HCT116 (cell line): Measurements from ENCODE around the gene LAMA4. TPM values are rescaled to one million over a fixed set of nuclear protein-coding genes. Genes with fewer than 3 reads are reported as not detected.

Experiments
- ATAC-seq: fragments of 200-7000 bp; cut with Tn5 transposase; 2 replicates; pipeline ENCODE4 v1.9.1; 2020; ENCODE audit warnings: mild to moderate bottlenecking, moderate library complexity
- BruUV-seq: library from RNA; stranded (reverse); fragments of 400-500 nt; replicated peaks from 2 replicates; lab custom pipeline; 2021; lab: Mats Ljungman, UMichigan
- CTCF ChIA-PET: fragments of 300-600 bp; sonication (Branson Sonifier 250); formaldehyde crosslinking; loops from one replicate; lab custom pipeline; 2021; ENCODE audit warnings: antibody characterized with exemption; lab: Charles Lee
- POLR2A ChIA-PET: fragments of 300-600, 350-600 bp; sonication (Branson Sonifier 250); formaldehyde crosslinking; loops from one replicate; lab custom pipeline; 2021; ENCODE audit warnings: antibody characterized with exemption; lab: Charles Lee
- RAD21 ChIA-PET, 2 experiments: fragments of 300-600 bp; sonication (Branson Sonifier 250); formaldehyde crosslinking; loops; one replicate each; lab custom pipeline; 2023; ENCODE audit warnings: low total read pairs in 2 of 2; ENCODE audit not compliant: uncharacterized antibody in 2 of 2, unreplicated experiment in 2 of 2, low non-redundant PET in 1 of 2; lab: Charles Lee
- DNase-seq: peaks from one replicate; pipeline ENCODE4 v3.0.0-alpha.2; 2010; ENCODE audit warnings: low read depth, low spot score
- H2AFZ ChIP-seq: fragments of 200-600 bp; shearing (Covaris generic), sonication (generic); 2 replicates; pipeline ENCODE4 v1.6.1; 2017; ENCODE audit warnings: low read depth, mixed run types, mixed read lengths, antibody characterized with exemption, low read length; ENCODE audit not compliant: poor library complexity, severe bottlenecking
- H3K27ac ChIP-seq: 2 replicates; pipeline ENCODE4 v1.5.1; 2012; ENCODE audit warnings: low read depth, low read length
- H3K27me3 ChIP-seq: fragments of 200-600 bp; sonication (generic); 2 replicates; pipeline ENCODE4 v1.6.1; 2016; ENCODE audit warnings: mixed run types, low read length, mixed read lengths; ENCODE audit not compliant: insufficient read depth
- H3K36me3 ChIP-seq, 2 experiments: fragments of 200-500 bp in 1 of 2; fragments of 200-600 bp in 1 of 2; sonication (Bioruptor generic) in 1 of 2; sonication (generic) in 1 of 2; 2 replicates each; pipeline versions ENCODE4 v1.5.1 to v1.6.1; 2014 to 2016; ENCODE audit warnings: low read length in 2 of 2, inconsistent platforms in 1 of 2, mixed read lengths in 1 of 2, mixed run types in 1 of 2; ENCODE audit not compliant: insufficient read depth in 2 of 2, control insufficient read depth in 1 of 2
- H3K4me1 ChIP-seq, 2 experiments: fragments of 200-600 bp in 1 of 2; sonication (generic) in 1 of 2; 2 replicates each; pipeline versions ENCODE4 v1.5.1 to v1.6.1; 2012 to 2017; ENCODE audit warnings: low read length in 2 of 2, inconsistent platforms in 1 of 2, mild to moderate bottlenecking in 1 of 2, mixed read lengths in 1 of 2, mixed run types in 1 of 2, moderate library complexity in 1 of 2; ENCODE audit not compliant: insufficient read depth in 2 of 2, control insufficient read depth in 1 of 2
- H3K4me2 ChIP-seq: fragments of 200-600 bp; sonication (generic); 2 replicates; pipeline ENCODE4 v1.6.1; 2017; ENCODE audit warnings: mixed run types, low read length, mixed read lengths
- H3K4me3 ChIP-seq, 2 experiments: fragments of 200-600 bp in 1 of 2; sonication (generic) in 1 of 2; replicated peaks in 1 of 2; 2 replicates each; pipeline ENCODE4 v1.5.1; 2011 to 2016; ENCODE audit warnings: low read length in 2 of 2, control low read depth in 1 of 2, low read depth in 1 of 2, mild to moderate bottlenecking in 1 of 2, mixed read lengths in 1 of 2, mixed run types in 1 of 2
- H3K79me2 ChIP-seq: fragments of 200-600 bp; sonication (generic); 2 replicates; pipeline ENCODE4 v1.6.1; 2017; ENCODE audit warnings: mild to moderate bottlenecking, mixed run types, low read length, moderate library complexity, mixed read lengths; ENCODE audit not compliant: insufficient read depth
- H3K9ac ChIP-seq: fragments of 200-600 bp; sonication (generic); 2 replicates; pipeline ENCODE4 v1.6.1; 2016; ENCODE audit warnings: low read length, mixed read lengths
- H3K9me2 ChIP-seq: fragments of 200-600 bp; sonication (generic), shearing (Covaris generic); 2 replicates; pipeline ENCODE4 v1.6.1; 2017; ENCODE audit warnings: mixed run types, mild to moderate bottlenecking, moderate library complexity; ENCODE audit not compliant: insufficient read depth
- H3K9me3 ChIP-seq, 2 experiments: fragments of 200-500 bp in 1 of 2; fragments of 200-600 bp in 1 of 2; sonication (Bioruptor generic) in 1 of 2; sonication (generic) in 1 of 2; 2 replicates each; pipeline ENCODE4 v1.6.1; 2014 to 2017; ENCODE audit warnings: low read length in 2 of 2, mixed read lengths in 2 of 2, inconsistent platforms in 1 of 2, low read depth in 1 of 2, mild to moderate bottlenecking in 1 of 2, mixed run types in 1 of 2, moderate library complexity in 1 of 2; ENCODE audit not compliant: control insufficient read depth in 1 of 2, insufficient read depth in 1 of 2
- H4K20me1 ChIP-seq: fragments of 200-600 bp; sonication (generic), shearing (Covaris generic); 2 replicates; pipeline ENCODE4 v1.6.1; 2017; ENCODE audit warnings: mixed run types, mild to moderate bottlenecking, moderate library complexity; ENCODE audit not compliant: insufficient read depth
- CEBPB ChIP-seq: IDR thresholded peaks from 2 replicates; pipeline ENCODE4 v1.6.1; 2012; ENCODE audit warnings: low read depth
- EGR1 ChIP-seq: IDR thresholded peaks from 2 replicates; pipeline ENCODE4 v1.6.1; 2012; ENCODE audit warnings: low read depth
- ELF1 ChIP-seq: IDR thresholded peaks from 2 replicates; pipeline ENCODE4 v1.6.1; 2012; ENCODE audit warnings: low read depth, borderline replicate concordance
- EZH2phosphoT487 ChIP-seq: fragments of 200-600 bp; IDR thresholded peaks from 2 replicates; pipeline ENCODE4 v1.6.1; 2018; ENCODE audit warnings: antibody characterized with exemption, borderline replicate concordance
- FOSL1 ChIP-seq: IDR thresholded peaks from 2 replicates; pipeline ENCODE4 v1.6.1; 2012; ENCODE audit warnings: low read depth
- JUND ChIP-seq: IDR thresholded peaks from 2 replicates; pipeline ENCODE4 v1.6.1; 2012
- POLR2A ChIP-seq: IDR thresholded peaks from 2 replicates; pipeline ENCODE4 v1.7.0; 2011; ENCODE audit warnings: borderline replicate concordance; ENCODE audit not compliant: insufficient read depth, insufficient read length; ENCODE audit errors: extremely low read depth
- RAD21 ChIP-seq: IDR thresholded peaks from 2 replicates; pipeline ENCODE4 v1.6.1; 2012; ENCODE audit warnings: low read depth, mild to moderate bottlenecking
- SP1 ChIP-seq: IDR thresholded peaks from 2 replicates; pipeline ENCODE4 v1.6.1; 2012; ENCODE audit warnings: low read depth
- YY1 ChIP-seq: IDR thresholded peaks from 2 replicates; pipeline ENCODE4 v1.6.1; 2011; ENCODE audit warnings: low read length, low read depth, moderate library complexity, mild to moderate bottlenecking; ENCODE audit not compliant: insufficient replicate concordance; ENCODE audit errors: extremely low read depth
- ZNF274 ChIP-seq: fragments of 200-500 bp; sonication (Bioruptor generic); IDR thresholded peaks from 2 replicates; pipeline ENCODE4 v1.6.1; 2014; ENCODE audit warnings: mild to moderate bottlenecking, low read depth, low read length, inconsistent platforms
- intact Hi-C: fragments of 100-400 bp; cut with micrococcal nuclease; formaldehyde crosslinking; loops from 2 replicates; pipeline ENCODE4 v1.10.0; 2022
- total RNA-seq: library from RNA; stranded (reverse); gene quantifications from one replicate; pipeline ENCODE4 v1.2.1, GENCODE V29; 2021; ENCODE audit not compliant: unreplicated experiment
- TF ChIP-seq, protein P1 (sequence below): IDR thresholded peaks from 2 replicates; pipeline ENCODE4 v1.6.1; 2011; ENCODE audit warnings: mild to moderate bottlenecking, low read length, moderate library complexity; ENCODE audit not compliant: insufficient replicate concordance; ENCODE audit errors: extremely low read depth
- TF ChIP-seq, protein P2 (sequence below): IDR thresholded peaks from 2 replicates; pipeline ENCODE4 v1.6.1; 2012
- TF ChIP-seq, protein P3 (sequence below), 3 experiments: fragments of 200-600 bp in 1 of 3; sonication (generic) in 1 of 3; IDR thresholded peaks in 2 of 3; conservative IDR thresholded peaks in 1 of 3; 2 replicates each; pipeline ENCODE4 v1.5.1; 2012 to 2017; ENCODE audit warnings: low read depth in 2 of 3, low read length in 2 of 3, antibody characterized with exemption in 1 of 3, borderline replicate concordance in 1 of 3, control low read depth in 1 of 3, mild to moderate bottlenecking in 1 of 3, mixed read lengths in 1 of 3, mixed run types in 1 of 3, moderate library complexity in 1 of 3; ENCODE audit not compliant: insufficient read depth in 1 of 3
- TF ChIP-seq, protein P4 (sequence below): IDR thresholded peaks from 2 replicates; pipeline ENCODE4 v1.6.1; 2012; ENCODE audit warnings: low read depth

LAMA4 gene
- total RNA-seq, 1 experiment from 2014 or later: 2.2 TPM

DNA sequence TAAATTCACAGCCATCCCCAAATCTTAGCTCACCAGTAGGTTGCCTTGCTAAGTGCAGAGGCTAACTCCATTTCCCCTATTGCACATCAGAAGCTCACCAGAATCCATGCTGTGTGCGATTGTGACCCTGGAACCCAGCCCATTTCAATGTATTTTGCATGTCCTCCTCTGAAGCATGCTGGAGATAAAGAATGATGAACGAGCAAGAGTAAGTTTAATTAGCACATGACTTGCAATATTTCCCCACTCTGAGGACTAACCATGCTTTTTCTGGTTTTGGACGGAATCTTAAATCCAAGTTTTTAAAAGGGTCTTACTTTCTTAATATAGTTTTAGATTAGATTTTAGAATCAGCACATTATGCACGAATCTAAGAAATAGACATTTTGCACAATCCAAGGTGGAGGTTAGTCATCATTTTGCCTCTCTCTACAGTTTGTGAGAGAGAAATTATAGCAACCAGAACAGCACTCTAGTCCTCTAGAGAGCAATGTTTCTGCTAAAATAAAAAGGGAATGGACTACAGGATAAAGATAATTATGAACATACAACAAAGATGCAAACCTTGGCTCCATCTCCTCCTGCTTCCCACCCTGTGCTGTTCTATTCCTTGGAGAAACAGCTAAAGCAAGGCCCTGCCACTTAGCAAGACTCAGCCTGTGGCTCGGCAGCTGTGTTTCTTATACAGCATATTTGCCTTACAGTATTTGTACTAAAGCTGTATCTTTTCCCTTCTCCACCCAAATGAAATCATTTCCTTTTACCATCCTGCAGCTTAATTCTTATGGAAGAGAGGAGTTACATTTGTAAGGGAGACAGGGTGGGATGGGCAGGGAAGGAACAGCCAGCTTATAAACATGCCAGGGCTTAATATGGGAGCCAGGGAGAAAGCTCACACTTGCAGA is 24.9 kb upstream of the LAMA4 start:
- POLR2A ChIA-PET: no interaction called here

More for the DNA sequence above, 24.9 kb upstream of the LAMA4 start:
- peaks cover 0 to 6% of the 10 kb centered on the region in 2 experiments; a peak in 1 of 4 replicates for H3K4me1 ChIP-seq
- TF ChIP-seq, protein P1, sequence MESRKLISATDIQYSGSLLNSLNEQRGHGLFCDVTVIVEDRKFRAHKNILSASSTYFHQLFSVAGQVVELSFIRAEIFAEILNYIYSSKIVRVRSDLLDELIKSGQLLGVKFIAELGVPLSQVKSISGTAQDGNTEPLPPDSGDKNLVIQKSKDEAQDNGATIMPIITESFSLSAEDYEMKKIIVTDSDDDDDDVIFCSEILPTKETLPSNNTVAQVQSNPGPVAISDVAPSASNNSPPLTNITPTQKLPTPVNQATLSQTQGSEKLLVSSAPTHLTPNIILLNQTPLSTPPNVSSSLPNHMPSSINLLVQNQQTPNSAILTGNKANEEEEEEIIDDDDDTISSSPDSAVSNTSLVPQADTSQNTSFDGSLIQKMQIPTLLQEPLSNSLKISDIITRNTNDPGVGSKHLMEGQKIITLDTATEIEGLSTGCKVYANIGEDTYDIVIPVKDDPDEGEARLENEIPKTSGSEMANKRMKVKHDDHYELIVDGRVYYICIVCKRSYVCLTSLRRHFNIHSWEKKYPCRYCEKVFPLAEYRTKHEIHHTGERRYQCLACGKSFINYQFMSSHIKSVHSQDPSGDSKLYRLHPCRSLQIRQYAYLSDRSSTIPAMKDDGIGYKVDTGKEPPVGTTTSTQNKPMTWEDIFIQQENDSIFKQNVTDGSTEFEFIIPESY: no peak
- TF ChIP-seq ELF1 (no peak), RAD21 (no peak), JUND (no peak), SP1 (no peak), FOSL1 (no peak), EGR1 (no peak), CEBPB (no peak), ZNF274 (no peak), YY1 (no peak), EZH2phosphoT487 (no peak), POLR2A (no peak)
- TF ChIP-seq, protein P2, sequence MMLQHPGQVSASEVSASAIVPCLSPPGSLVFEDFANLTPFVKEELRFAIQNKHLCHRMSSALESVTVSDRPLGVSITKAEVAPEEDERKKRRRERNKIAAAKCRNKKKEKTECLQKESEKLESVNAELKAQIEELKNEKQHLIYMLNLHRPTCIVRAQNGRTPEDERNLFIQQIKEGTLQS: no peak
- TF ChIP-seq, protein P3, sequence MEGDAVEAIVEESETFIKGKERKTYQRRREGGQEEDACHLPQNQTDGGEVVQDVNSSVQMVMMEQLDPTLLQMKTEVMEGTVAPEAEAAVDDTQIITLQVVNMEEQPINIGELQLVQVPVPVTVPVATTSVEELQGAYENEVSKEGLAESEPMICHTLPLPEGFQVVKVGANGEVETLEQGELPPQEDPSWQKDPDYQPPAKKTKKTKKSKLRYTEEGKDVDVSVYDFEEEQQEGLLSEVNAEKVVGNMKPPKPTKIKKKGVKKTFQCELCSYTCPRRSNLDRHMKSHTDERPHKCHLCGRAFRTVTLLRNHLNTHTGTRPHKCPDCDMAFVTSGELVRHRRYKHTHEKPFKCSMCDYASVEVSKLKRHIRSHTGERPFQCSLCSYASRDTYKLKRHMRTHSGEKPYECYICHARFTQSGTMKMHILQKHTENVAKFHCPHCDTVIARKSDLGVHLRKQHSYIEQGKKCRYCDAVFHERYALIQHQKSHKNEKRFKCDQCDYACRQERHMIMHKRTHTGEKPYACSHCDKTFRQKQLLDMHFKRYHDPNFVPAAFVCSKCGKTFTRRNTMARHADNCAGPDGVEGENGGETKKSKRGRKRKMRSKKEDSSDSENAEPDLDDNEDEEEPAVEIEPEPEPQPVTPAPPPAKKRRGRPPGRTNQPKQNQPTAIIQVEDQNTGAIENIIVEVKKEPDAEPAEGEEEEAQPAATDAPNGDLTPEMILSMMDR (IDR thresholded peaks at IDR 0.05 in 2 of 3, conservative IDR thresholded peaks at IDR 0.05 in 1 of 3; ENCODE audit: borderline replicate concordance in 1 of 3, insufficient read depth in 1 of 3, low read depth in 2 of 3, low read length in 2 of 3): no peak
- TF ChIP-seq, protein P4, sequence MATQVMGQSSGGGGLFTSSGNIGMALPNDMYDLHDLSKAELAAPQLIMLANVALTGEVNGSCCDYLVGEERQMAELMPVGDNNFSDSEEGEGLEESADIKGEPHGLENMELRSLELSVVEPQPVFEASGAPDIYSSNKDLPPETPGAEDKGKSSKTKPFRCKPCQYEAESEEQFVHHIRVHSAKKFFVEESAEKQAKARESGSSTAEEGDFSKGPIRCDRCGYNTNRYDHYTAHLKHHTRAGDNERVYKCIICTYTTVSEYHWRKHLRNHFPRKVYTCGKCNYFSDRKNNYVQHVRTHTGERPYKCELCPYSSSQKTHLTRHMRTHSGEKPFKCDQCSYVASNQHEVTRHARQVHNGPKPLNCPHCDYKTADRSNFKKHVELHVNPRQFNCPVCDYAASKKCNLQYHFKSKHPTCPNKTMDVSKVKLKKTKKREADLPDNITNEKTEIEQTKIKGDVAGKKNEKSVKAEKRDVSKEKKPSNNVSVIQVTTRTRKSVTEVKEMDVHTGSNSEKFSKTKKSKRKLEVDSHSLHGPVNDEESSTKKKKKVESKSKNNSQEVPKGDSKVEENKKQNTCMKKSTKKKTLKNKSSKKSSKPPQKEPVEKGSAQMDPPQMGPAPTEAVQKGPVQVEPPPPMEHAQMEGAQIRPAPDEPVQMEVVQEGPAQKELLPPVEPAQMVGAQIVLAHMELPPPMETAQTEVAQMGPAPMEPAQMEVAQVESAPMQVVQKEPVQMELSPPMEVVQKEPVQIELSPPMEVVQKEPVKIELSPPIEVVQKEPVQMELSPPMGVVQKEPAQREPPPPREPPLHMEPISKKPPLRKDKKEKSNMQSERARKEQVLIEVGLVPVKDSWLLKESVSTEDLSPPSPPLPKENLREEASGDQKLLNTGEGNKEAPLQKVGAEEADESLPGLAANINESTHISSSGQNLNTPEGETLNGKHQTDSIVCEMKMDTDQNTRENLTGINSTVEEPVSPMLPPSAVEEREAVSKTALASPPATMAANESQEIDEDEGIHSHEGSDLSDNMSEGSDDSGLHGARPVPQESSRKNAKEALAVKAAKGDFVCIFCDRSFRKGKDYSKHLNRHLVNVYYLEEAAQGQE: no peak
- no peak overlapping the region for H3K9ac ChIP-seq
- no peaks in the 10 kb centered on the region for H4K20me1 ChIP-seq
- intact Hi-C loops: no loop called here
- H3K4me3 ChIP-seq: no peak overlapping the region
- no peaks in the 10 kb centered on the region for H3K9me2 ChIP-seq
- ATAC-seq: no peak
- no peaks in the 10 kb centered on the region for H3K36me3 ChIP-seq
- H3K79me2 ChIP-seq: no peaks in the 10 kb centered on the region
- no TSS peak for BruUV-seq
- ChIA-PET CTCF (interaction anchor here (0.7 to 1.0 kb wide), 2 partner anchors 11 to 99 kb away, joined by 3 read pairs; no protein-coding TSS in a partner anchor), RAD21 (no interaction called here)
- no peak for DNase-seq
- no peaks in the 10 kb centered on the region for H3K9me3 ChIP-seq
- H3K27me3 ChIP-seq: no peaks in the 10 kb centered on the region
- H3K4me2 ChIP-seq: no peak overlapping the region
- H3K27ac ChIP-seq: no peak overlapping the region
- H2AFZ ChIP-seq: no peak overlapping the region
